Measurements from ENCODE around the gene ZSWIM8.

ZSWIM8 gene

GRCh38 chr10:73797324-73798025, 12.1 kb downstream of the ZSWIM8 start:
- no peaks in the 10 kb centered on the region for H3K27me3 ChIP-seq (ENCODE audit: insufficient read depth, low read length)
- no peaks in the 10 kb centered on the region for H3K9me3 ChIP-seq (ENCODE audit: insufficient read depth, low read depth, low read length)
- H3K9ac ChIP-seq (ENCODE audit: low read depth, low read length) = no peak overlapping the region
- no peaks in the 10 kb centered on the region for H3K4me1 ChIP-seq (ENCODE audit: insufficient read depth, low read length)
- no peak overlapping the region for H3K4me3 ChIP-seq (ENCODE audit: low read length)
- WGBS = 93% methylated on average over 19 of the region's 19 CpGs
- H3K27ac ChIP-seq (ENCODE audit: low read depth, low read length) = no peak overlapping the region
- peaks cover 73% of the 10 kb centered on the region for H3K36me3 ChIP-seq (ENCODE audit: insufficient read depth, low read length)

GRCh38 chr10:73798087-73798486, 12.7 kb downstream of the ZSWIM8 start:
- no peaks in the 10 kb centered on the region for H3K27me3 ChIP-seq (ENCODE audit: insufficient read depth, low read length)
- no peak overlapping the region for H3K9ac ChIP-seq (ENCODE audit: low read depth, low read length)
- H3K9me3 ChIP-seq (ENCODE audit: insufficient read depth, low read depth, low read length) = no peaks in the 10 kb centered on the region
- H3K36me3 ChIP-seq (ENCODE audit: insufficient read depth, low read length) = peaks cover 75% of the 10 kb centered on the region
- WGBS = 95% methylated on average over 6 of the region's 6 CpGs
- no peaks in the 10 kb centered on the region for H3K4me1 ChIP-seq (ENCODE audit: insufficient read depth, low read length)
- H3K27ac ChIP-seq (ENCODE audit: low read depth, low read length) = no peak overlapping the region
- no peak overlapping the region for H3K4me3 ChIP-seq (ENCODE audit: low read length)

GRCh38 chr10:73798927-73799560, 13.6 kb downstream of the ZSWIM8 start:
- peaks cover 79% of the 10 kb centered on the region for H3K36me3 ChIP-seq (ENCODE audit: insufficient read depth, low read length)
- H3K27me3 ChIP-seq (ENCODE audit: insufficient read depth, low read length) = no peaks in the 10 kb centered on the region
- WGBS = 95% methylated on average over 10 of the region's 10 CpGs
- H3K9ac ChIP-seq (ENCODE audit: low read depth, low read length) = no peak overlapping the region
- H3K27ac ChIP-seq (ENCODE audit: low read depth, low read length) = no peak overlapping the region
- H3K4me1 ChIP-seq (ENCODE audit: insufficient read depth, low read length) = no peaks in the 10 kb centered on the region
- H3K4me3 ChIP-seq (ENCODE audit: low read length) = no peak overlapping the region
- H3K9me3 ChIP-seq (ENCODE audit: insufficient read depth, low read depth, low read length) = no peaks in the 10 kb centered on the region

- Histone ChIP-seq H3K27me3 (ENCODE audit: insufficient read depth, low read length) (no peaks in the 10 kb centered on the region), H3K4me3 (ENCODE audit: low read length) (no peak overlapping the region), H3K27ac (ENCODE audit: low read depth, low read length) (no peak overlapping the region), H3K4me1 (ENCODE audit: insufficient read depth, low read length) (no peaks in the 10 kb centered on the region), H3K9me3 (ENCODE audit: insufficient read depth, low read depth, low read length) (no peaks in the 10 kb centered on the region), H3K36me3 (ENCODE audit: insufficient read depth, low read length) (peaks cover 75% of the 10 kb centered on the region), H3K9ac (ENCODE audit: low read depth, low read length) (no peak overlapping the region)
- WGBS = 90% methylated on average over 9 of the region's 9 CpGs
Measured at GRCh38 chr10:73799899-73800559, 14.6 kb downstream of the ZSWIM8 start.

- WGBS = 92% methylated on average over 20 of the region's 20 CpGs
- no peaks in the 10 kb centered on the region for H3K4me1 ChIP-seq (ENCODE audit: insufficient read depth, low read length)
- peaks cover 74% of the 10 kb centered on the region for H3K36me3 ChIP-seq (ENCODE audit: insufficient read depth, low read length)
- no peak overlapping the region for H3K9ac ChIP-seq (ENCODE audit: low read depth, low read length)
- no peaks in the 10 kb centered on the region for H3K9me3 ChIP-seq (ENCODE audit: insufficient read depth, low read depth, low read length)
- no peak overlapping the region for H3K27ac ChIP-seq (ENCODE audit: low read depth, low read length)
- H3K27me3 ChIP-seq (ENCODE audit: insufficient read depth, low read length) = no peaks in the 10 kb centered on the region
- H3K4me3 ChIP-seq (ENCODE audit: low read length) = no peak overlapping the region
Measured at GRCh38 chr10:73800560-73801252, 15.3 kb downstream of the ZSWIM8 start.

GRCh38 chr10:73801253-73801590, 15.8 kb downstream of the ZSWIM8 start:
- Histone ChIP-seq H3K4me1 (ENCODE audit: insufficient read depth, low read length) (no peaks in the 10 kb centered on the region), H3K9ac (ENCODE audit: low read depth, low read length) (no peak overlapping the region), H3K4me3 (ENCODE audit: low read length) (no peak overlapping the region), H3K36me3 (ENCODE audit: insufficient read depth, low read length) (peaks cover 78% of the 10 kb centered on the region), H3K27me3 (ENCODE audit: insufficient read depth, low read length) (no peaks in the 10 kb centered on the region), H3K27ac (ENCODE audit: low read depth, low read length) (no peak overlapping the region), H3K9me3 (ENCODE audit: insufficient read depth, low read depth, low read length) (no peaks in the 10 kb centered on the region)
- WGBS = 96% methylated on average over 13 of the region's 13 CpGs

GRCh38 chr10:73802276-73802991, 17.0 kb downstream of the ZSWIM8 start:
- no peak overlapping the region for H3K9ac ChIP-seq (ENCODE audit: low read depth, low read length)
- H3K9me3 ChIP-seq (ENCODE audit: insufficient read depth, low read depth, low read length) = no peaks in the 10 kb centered on the region
- 91% methylated on average over 11 of the region's 11 CpGs for WGBS
- no peaks in the 10 kb centered on the region for H3K4me1 ChIP-seq (ENCODE audit: insufficient read depth, low read length)
- no peak overlapping the region for H3K4me3 ChIP-seq (ENCODE audit: low read length)
- no peak overlapping the region for H3K27ac ChIP-seq (ENCODE audit: low read depth, low read length)
- H3K27me3 ChIP-seq (ENCODE audit: insufficient read depth, low read length) = no peaks in the 10 kb centered on the region
- H3K36me3 ChIP-seq (ENCODE audit: insufficient read depth, low read length) = peaks cover 79% of the 10 kb centered on the region

- no peak overlapping the region for H3K9ac ChIP-seq (ENCODE audit: low read depth, low read length)
- no peaks in the 10 kb centered on the region for H3K4me1 ChIP-seq (ENCODE audit: insufficient read depth, low read length)
- no peaks in the 10 kb centered on the region for H3K27me3 ChIP-seq (ENCODE audit: insufficient read depth, low read length)
- no peak overlapping the region for H3K27ac ChIP-seq (ENCODE audit: low read depth, low read length)
- no peaks in the 10 kb centered on the region for H3K9me3 ChIP-seq (ENCODE audit: insufficient read depth, low read depth, low read length)
- peaks cover 76% of the 10 kb centered on the region for H3K36me3 ChIP-seq (ENCODE audit: insufficient read depth, low read length)
- no peak overlapping the region for H3K4me3 ChIP-seq (ENCODE audit: low read length)
Measured at GRCh38 chr10:73803680-73804286, 18.4 kb downstream of the ZSWIM8 start.

GRCh38 chr10:73806176-73806950, 21.0 kb downstream of the ZSWIM8 start:
- H3K36me3 ChIP-seq (ENCODE audit: insufficient read depth, low read length) = peaks cover 68% of the 10 kb centered on the region
- no peak overlapping the region for H3K9ac ChIP-seq (ENCODE audit: low read depth, low read length)

GRCh38 chr10:73807471-73807870, 22.1 kb downstream of the ZSWIM8 start:
- WGBS = 96% methylated on average over 14 of the region's 14 CpGs
- H3K27me3 ChIP-seq (ENCODE audit: insufficient read depth, low read length) = no peaks in the 10 kb centered on the region
- H3K4me3 ChIP-seq (ENCODE audit: low read length) = no peak overlapping the region
- no peak overlapping the region for H3K27ac ChIP-seq (ENCODE audit: low read depth, low read length)
- peaks cover 57% of the 10 kb centered on the region for H3K36me3 ChIP-seq (ENCODE audit: insufficient read depth, low read length)
- H3K4me1 ChIP-seq (ENCODE audit: insufficient read depth, low read length) = peaks cover 6% of the 10 kb centered on the region; the same call in 1 of the 2 replicates
- H3K9me3 ChIP-seq (ENCODE audit: insufficient read depth, low read depth, low read length) = no peaks in the 10 kb centered on the region
- no peak overlapping the region for H3K9ac ChIP-seq (ENCODE audit: low read depth, low read length)

More at GRCh38 chr10:73806176-73806950, 21.0 kb downstream of the ZSWIM8 start:
- no peak overlapping the region for H3K4me3 ChIP-seq (ENCODE audit: low read length)
- H3K9me3 ChIP-seq (ENCODE audit: insufficient read depth, low read depth, low read length) = no peaks in the 10 kb centered on the region
- WGBS = 94% methylated on average over 14 of the region's 14 CpGs
- H3K27me3 ChIP-seq (ENCODE audit: insufficient read depth, low read length) = no peaks in the 10 kb centered on the region
- no peak overlapping the region for H3K27ac ChIP-seq (ENCODE audit: low read depth, low read length)
- H3K4me1 ChIP-seq (ENCODE audit: insufficient read depth, low read length) = peaks cover 3% of the 10 kb centered on the region; the same call in 1 of the 2 replicates

All from HUES64 (cell line).